Measurements from ENCODE around the gene SORCS3.

Gene SORCS3

GRCh38 chr10:104659809-104660208 lies 18.7 kb downstream of the SORCS3 start:
- no peak for TF ChIP-seq CTCF (IDR thresholded peaks at IDR 0.05; ENCODE audit: low read length, missing control alignments)
- H3K4me3 ChIP-seq (replicated peaks; ENCODE audit: low read depth, low read length): no peak overlapping the region
- DNase-seq (ENCODE audit: low read depth): no peak

GRCh38 chr10:104663076-104663475 lies 22.0 kb downstream of the SORCS3 start:
- no peak overlapping the region for H3K4me3 ChIP-seq (replicated peaks; ENCODE audit: low read depth, low read length)
- no peak for DNase-seq (ENCODE audit: low read depth)
- no peak for TF ChIP-seq CTCF (IDR thresholded peaks at IDR 0.05; ENCODE audit: low read length, missing control alignments)

GRCh38 chr10:104663563-104663962 lies 22.5 kb downstream of the SORCS3 start:
- DNase-seq (ENCODE audit: low read depth): no peak
- TF ChIP-seq CTCF (IDR thresholded peaks at IDR 0.05; ENCODE audit: low read length, missing control alignments): no peak
- H3K4me3 ChIP-seq (replicated peaks; ENCODE audit: low read depth, low read length): no peak overlapping the region

- no peak overlapping the region for H3K4me3 ChIP-seq (replicated peaks; ENCODE audit: low read depth, low read length)
- no peak for TF ChIP-seq CTCF (IDR thresholded peaks at IDR 0.05; ENCODE audit: low read length, missing control alignments)
- no peak for DNase-seq (ENCODE audit: low read depth)
These were observed 23.1 kb downstream of the SORCS3 start for GRCh38 chr10:104664205-104664604.

- no peak for DNase-seq (ENCODE audit: low read depth)
- no peak for TF ChIP-seq CTCF (IDR thresholded peaks at IDR 0.05; ENCODE audit: low read length, missing control alignments)
- H3K4me3 ChIP-seq (replicated peaks; ENCODE audit: low read depth, low read length): no peak overlapping the region
These were observed 24.1 kb downstream of the SORCS3 start for GRCh38 chr10:104665174-104665573.

- H3K4me3 ChIP-seq (replicated peaks; ENCODE audit: low read depth, low read length): no peak overlapping the region
- no peak for TF ChIP-seq CTCF (IDR thresholded peaks at IDR 0.05; ENCODE audit: low read length, missing control alignments)
- DNase-seq (ENCODE audit: low read depth): no peak
These were observed 25.0 kb downstream of the SORCS3 start for GRCh38 chr10:104666106-104666505.

- no peak for DNase-seq (ENCODE audit: low read depth)
- no peak for TF ChIP-seq CTCF (IDR thresholded peaks at IDR 0.05; ENCODE audit: low read length, missing control alignments)
- H3K4me3 ChIP-seq (replicated peaks; ENCODE audit: low read depth, low read length): no peak overlapping the region
These were observed 35.8 kb downstream of the SORCS3 start for GRCh38 chr10:104676874-104677273.
